ENCODE data around the gene IFT20. TPM values are rescaled to one million over a fixed set of nuclear protein-coding genes. Genes with fewer than 3 reads are reported as not detected.
"Not testable (repeated sequence)": the region's sequence is repeated elsewhere in the genome, so short reads cannot be mapped to it uniquely, and the experiment has no call there.

The IFT20 gene
- total RNA-seq, 2 experiments from 2014 or later, result 17.0 to 21.4 TPM

GRCh38 chr17:28317966-28318758 lies 17.1 kb downstream of the IFT20 start:
- peak; percentile 29 for DNase-seq
- Mint-ChIP-seq H3K9me3 (no peaks in the 10 kb centered on the region), H3K27me3 (peaks cover 3% of the 10 kb centered on the region), H3K4me1 (peaks cover 33% of the 10 kb centered on the region), H3K4me3 (peak overlapping the region; percentile 87), H3K27ac (peak overlapping the region; percentile 74), H3K36me3 (peaks cover 31% of the 10 kb centered on the region)

GRCh38 chr17:28317099-28317965 lies 17.9 kb downstream of the IFT20 start:
- Mint-ChIP-seq H3K27ac (peak overlapping the region; percentile 74), H3K4me3 (peak overlapping the region; percentile 87)

GRCh38 chr17:28315846-28316705 lies 19.2 kb downstream of the IFT20 start:
- Mint-ChIP-seq H3K4me3 (peak overlapping the region; percentile 15), H3K4me1 (peaks cover 24% of the 10 kb centered on the region), H3K27ac (no peak overlapping the region), H3K27me3 (peaks cover 3% of the 10 kb centered on the region), H3K9me3 (no peaks in the 10 kb centered on the region), H3K36me3 (peaks cover 25% of the 10 kb centered on the region)
- DNase-seq, result no peak

More at GRCh38 chr17:28317099-28317965, 17.9 kb downstream of the IFT20 start:
- Mint-ChIP-seq H3K4me1 (peaks cover 30% of the 10 kb centered on the region), H3K9me3 (no peaks in the 10 kb centered on the region), H3K27me3 (peaks cover 3% of the 10 kb centered on the region), H3K36me3 (peaks cover 29% of the 10 kb centered on the region)
- DNase-seq, result no peak

- H3K4me1 Mint-ChIP-seq, result peaks cover 12% of the 10 kb centered on the region
- peaks cover 3% of the 10 kb centered on the region for H3K27me3 Mint-ChIP-seq
- H3K4me3 Mint-ChIP-seq, result no peak overlapping the region
- H3K27ac Mint-ChIP-seq, result no peak overlapping the region
- DNase-seq, result no peak
- no peaks in the 10 kb centered on the region for H3K9me3 Mint-ChIP-seq
- H3K36me3 Mint-ChIP-seq, result peaks cover 10% of the 10 kb centered on the region
These were observed 21.4 kb downstream of the IFT20 start for GRCh38 chr17:28313841-28314240.

GRCh38 chr17:28306954-28307401 lies 28.3 kb downstream of the IFT20 start:
- DNase-seq, result no peak
- Mint-ChIP-seq H3K4me1 (no peaks in the 10 kb centered on the region), H3K9me3 (no peaks in the 10 kb centered on the region), H3K27ac (no peak overlapping the region), H3K4me3 (no peak overlapping the region), H3K36me3 (no peaks in the 10 kb centered on the region), H3K27me3 (peaks cover 41% of the 10 kb centered on the region)

- Mint-ChIP-seq H3K27ac (no peak overlapping the region), H3K4me3 (no peak overlapping the region), H3K27me3 (peaks cover 7% of the 10 kb centered on the region), H3K9me3 (no peaks in the 10 kb centered on the region), H3K36me3 (no peaks in the 10 kb centered on the region), H3K4me1 (peaks cover 14% of the 10 kb centered on the region)
- no peak for DNase-seq
These were observed 36.8 kb downstream of the IFT20 start for GRCh38 chr17:28298449-28298848.

GRCh38 chr17:28295677-28296578 lies 39.3 kb downstream of the IFT20 start:
- DNase-seq, result no peak
- Mint-ChIP-seq H3K27ac (peak overlapping the region; percentile 81), H3K9me3 (no peaks in the 10 kb centered on the region), H3K36me3 (no peaks in the 10 kb centered on the region), H3K4me1 (peaks cover 14% of the 10 kb centered on the region), H3K4me3 (peak overlapping the region; percentile 11), H3K27me3 (peaks cover 25% of the 10 kb centered on the region)

GRCh38 chr17:28293994-28294393 lies 41.3 kb downstream of the IFT20 start:
- Mint-ChIP-seq H3K36me3 (no peaks in the 10 kb centered on the region), H3K4me3 (no peak overlapping the region), H3K4me1 (peaks cover 14% of the 10 kb centered on the region), H3K27me3 (peaks cover 25% of the 10 kb centered on the region), H3K9me3 (no peaks in the 10 kb centered on the region), H3K27ac (no peak overlapping the region)
- DNase-seq, result no peak

GRCh38 chr17:28292878-28293277 lies 42.4 kb downstream of the IFT20 start:
- Mint-ChIP-seq H3K27me3 (peaks cover 25% of the 10 kb centered on the region), H3K4me1 (peaks cover 14% of the 10 kb centered on the region)
- H3K36me3 Mint-ChIP-seq, H3K9me3 Mint-ChIP-seq, H3K27ac Mint-ChIP-seq, DNase-seq, H3K4me3 Mint-ChIP-seq: not testable (repeated sequence)

GRCh38 chr17:28291780-28292330 lies 43.4 kb downstream of the IFT20 start:
- Mint-ChIP-seq H3K27ac (no peak overlapping the region), H3K9me3 (no peaks in the 10 kb centered on the region), H3K4me3 (no peak overlapping the region), H3K27me3 (peaks cover 25% of the 10 kb centered on the region), H3K4me1 (peaks cover 14% of the 10 kb centered on the region), H3K36me3 (no peaks in the 10 kb centered on the region)
- no peak for DNase-seq

GRCh38 chr17:28290703-28291102 lies 44.6 kb downstream of the IFT20 start:
- DNase-seq, result no peak
- Mint-ChIP-seq H3K9me3 (no peaks in the 10 kb centered on the region), H3K4me3 (no peak overlapping the region), H3K27me3 (peaks cover 25% of the 10 kb centered on the region), H3K4me1 (peaks cover 3% of the 10 kb centered on the region), H3K27ac (no peak overlapping the region), H3K36me3 (no peaks in the 10 kb centered on the region)

- Mint-ChIP-seq H3K27me3 (peaks cover 14% of the 10 kb centered on the region), H3K9me3 (no peaks in the 10 kb centered on the region), H3K27ac (no peak overlapping the region), H3K4me1 (no peaks in the 10 kb centered on the region), H3K4me3 (no peak overlapping the region), H3K36me3 (no peaks in the 10 kb centered on the region)
- DNase-seq, result no peak
These were observed 49.3 kb downstream of the IFT20 start for GRCh38 chr17:28285965-28286364.

GRCh38 chr17:28282596-28282995 lies 52.7 kb downstream of the IFT20 start:
- H3K9me3 Mint-ChIP-seq, result no peaks in the 10 kb centered on the region
- no peak overlapping the region for H3K4me3 Mint-ChIP-seq
- no peak overlapping the region for H3K27ac Mint-ChIP-seq
- H3K4me1 Mint-ChIP-seq, result peaks cover 12% of the 10 kb centered on the region
- H3K27me3 Mint-ChIP-seq, result peaks cover 36% of the 10 kb centered on the region
- H3K36me3 Mint-ChIP-seq, result no peaks in the 10 kb centered on the region
- DNase-seq, result no peak

All from activated naive CD8-positive, alpha-beta T cell treated with anti-CD3 and anti-CD28 coated beads for 36 hours (primary cell).